NCI-H2227 treated with DMSO at 0.1 percent for 48 hours (cell line): Measurements from ENCODE around the gene DNASE1L2.
"Not testable (repeated sequence)": the region's sequence is repeated elsewhere in the genome, so short reads cannot be mapped to it uniquely, and the experiment has no call there.

Experiments
- DNase-seq: peaks from one replicate; lab custom pipeline; 2025; lab: John Stamatoyannopoulos, UW

Gene DNASE1L2

DNA sequence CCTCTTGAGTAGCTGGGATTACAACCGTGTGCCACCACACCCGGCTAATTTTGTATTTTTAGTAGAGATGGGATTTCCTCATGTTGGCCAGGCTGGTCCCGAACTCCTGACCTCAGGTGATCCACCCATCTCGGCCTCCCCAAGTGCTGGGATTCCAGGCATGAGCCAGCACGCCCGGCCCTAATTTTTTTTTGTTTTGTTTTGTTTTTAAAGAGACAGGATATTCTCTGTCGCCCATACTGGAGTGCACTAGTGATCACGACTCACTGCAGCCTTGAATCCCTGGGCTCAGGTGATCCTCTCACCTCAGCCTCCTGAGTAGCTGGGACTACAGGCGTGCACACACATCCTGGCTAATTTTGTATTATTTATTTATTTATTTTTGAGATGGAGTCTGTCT is 4.1 kb downstream of the DNASE1L2 start:
- not testable (repeated sequence) for DNase-seq

DNA sequence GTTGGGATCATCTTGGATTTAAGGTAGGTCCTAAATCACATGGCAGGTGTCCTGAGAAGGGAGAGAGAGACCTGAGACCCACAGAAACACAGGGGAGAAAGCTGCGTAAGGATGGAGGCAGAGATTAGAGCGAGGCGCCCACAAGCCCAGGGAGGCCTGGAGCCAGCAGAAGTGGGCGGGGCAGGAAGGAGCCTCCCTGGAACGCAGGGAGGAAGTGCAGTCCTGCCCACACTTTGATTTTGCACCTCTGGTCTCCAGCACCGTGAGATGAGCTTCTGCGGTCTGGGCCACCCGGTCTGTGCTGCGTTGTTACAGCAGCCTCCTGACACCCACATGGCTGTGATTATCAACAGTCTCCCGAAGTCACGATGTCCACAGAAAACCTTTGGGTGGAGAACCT is 6.4 kb downstream of the DNASE1L2 start:
- no peak for DNase-seq

DNA sequence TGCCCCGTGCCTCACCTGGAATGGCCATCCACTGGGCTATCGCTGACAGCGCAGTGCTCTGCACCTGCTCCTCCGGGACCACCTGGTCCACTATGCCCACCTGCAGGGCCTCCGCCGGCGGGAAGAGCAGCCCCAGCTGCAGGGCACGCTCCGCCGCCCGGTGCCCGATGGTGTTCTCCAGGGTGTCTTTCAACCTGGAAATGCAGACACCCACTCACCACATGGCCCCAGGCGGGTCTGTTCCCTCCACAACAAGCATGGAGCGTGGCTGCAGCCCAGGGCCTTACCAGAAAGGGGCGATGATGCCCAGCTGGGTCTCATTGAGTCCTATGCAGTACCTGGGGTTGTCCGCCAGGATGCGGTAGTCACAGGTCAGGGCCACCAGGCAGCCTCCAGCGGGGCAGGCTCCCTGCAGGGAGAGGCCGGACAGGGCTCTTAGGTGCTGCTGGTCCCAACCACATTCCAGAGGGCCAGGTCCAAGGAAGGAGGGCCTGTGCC is 6.8 kb downstream of the DNASE1L2 start:
- DNase-seq: no peak

DNA sequence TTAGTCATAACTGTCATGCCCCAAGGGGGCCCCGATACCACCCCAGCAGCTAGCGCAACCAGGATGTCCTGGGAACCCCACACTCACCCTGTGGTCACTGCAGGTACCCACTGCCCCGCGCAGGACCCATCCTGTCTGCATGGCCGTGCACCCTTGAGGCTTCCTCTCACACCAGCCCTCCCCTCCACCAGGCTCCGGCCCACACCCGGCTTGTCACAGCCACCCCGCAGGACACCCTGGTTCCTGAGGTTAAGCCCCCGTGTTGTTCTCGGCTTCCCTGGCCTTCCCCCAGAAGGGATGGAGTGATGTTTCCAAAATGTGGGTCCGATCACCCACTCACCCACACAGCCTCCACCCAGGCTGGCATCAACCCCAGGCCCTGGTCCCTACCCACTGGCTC is 7.5 kb downstream of the DNASE1L2 start:
- DNase-seq: no peak

DNA sequence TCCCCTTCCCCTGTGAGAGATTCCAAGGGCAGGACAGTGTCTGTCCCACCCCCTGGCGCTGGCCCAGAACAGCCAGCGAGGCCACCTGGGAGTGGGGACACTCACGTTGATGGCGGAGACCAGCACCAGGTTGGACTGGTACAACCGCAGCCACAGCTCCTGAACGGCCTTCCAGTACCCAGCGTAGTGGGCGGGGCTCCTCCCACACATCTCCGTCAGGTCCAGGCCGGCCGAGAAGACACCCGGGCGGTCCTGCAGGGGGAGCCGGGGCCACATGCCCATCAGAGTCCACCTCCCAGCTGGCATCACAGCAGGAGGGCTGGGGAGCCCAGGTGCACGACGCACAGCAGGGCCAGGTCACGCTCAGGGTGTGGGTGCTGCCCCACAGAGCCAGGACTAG is 8.1 kb downstream of the DNASE1L2 start:
- no peak for DNase-seq

DNA sequence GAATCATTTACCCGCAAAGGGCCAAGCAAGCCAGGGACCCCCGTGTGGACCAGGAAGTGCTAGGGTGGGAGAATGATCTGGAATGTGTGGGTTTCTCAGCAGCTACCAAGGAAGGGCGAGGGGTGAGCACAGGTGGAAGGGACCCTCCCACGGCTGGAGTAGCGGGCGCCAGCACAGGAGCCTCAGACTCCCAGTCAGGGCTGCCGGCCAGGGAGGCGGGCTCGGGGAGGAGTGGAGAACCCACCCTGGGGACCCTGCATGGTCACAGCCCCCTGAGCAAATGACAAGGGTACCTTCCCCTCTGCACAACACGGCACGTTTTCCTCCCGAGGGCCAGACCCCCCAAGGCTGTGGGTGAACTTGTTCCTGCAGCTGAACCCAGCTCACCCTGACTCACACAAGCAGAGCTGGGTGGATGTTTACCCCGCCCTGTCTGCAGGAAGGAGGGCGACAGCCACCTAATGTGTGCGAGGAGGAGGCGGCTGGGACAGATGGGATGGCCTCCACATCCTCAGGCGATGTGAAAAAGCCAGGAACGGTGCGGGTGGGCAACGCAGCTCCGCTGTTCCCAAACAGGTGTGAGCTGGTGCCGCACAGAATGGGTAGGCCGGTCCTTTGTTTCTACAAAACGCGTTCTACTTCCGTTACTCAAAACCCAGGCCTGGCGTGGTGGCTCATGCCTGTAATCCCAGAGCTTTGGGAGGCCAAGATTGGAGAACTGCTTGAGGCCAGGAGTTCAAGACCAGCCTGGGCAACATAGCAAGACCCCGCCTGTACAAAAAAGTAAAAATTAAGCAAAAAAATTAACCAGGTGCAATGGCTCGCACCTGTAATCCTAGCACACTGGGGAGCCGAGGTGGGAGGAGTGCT is 8.9 kb downstream of the DNASE1L2 start:
- no peak for DNase-seq

DNA sequence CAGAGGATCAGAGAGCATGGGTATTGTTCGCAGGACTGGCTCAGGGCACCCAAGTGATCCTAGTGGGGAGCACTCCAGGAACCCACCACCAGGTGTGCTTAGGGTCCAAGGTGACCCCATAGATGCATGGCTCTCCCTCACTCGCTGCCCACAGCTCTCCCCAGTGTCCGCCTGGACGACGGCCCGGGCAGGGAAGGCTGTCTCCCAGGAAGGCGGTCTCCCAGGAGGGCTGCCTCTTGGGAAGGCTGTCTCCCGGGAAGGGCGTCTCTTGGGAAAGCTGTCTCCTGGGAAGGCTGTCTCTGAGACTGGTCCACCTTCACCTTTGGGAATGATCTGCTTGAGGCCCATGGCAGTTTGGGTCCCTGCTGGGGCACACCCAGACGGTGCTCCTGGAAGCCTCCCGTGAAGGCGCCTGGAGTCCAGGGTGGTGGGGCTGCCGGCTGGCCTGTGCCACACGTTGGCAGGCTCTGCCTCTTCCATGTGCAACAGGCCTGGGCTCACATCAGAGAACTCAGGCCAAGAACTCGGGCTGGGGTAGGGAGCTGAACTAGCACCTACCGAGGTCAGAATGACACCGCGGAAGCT is 10.1 kb downstream of the DNASE1L2 start:
- DNase-seq: no peak

DNA sequence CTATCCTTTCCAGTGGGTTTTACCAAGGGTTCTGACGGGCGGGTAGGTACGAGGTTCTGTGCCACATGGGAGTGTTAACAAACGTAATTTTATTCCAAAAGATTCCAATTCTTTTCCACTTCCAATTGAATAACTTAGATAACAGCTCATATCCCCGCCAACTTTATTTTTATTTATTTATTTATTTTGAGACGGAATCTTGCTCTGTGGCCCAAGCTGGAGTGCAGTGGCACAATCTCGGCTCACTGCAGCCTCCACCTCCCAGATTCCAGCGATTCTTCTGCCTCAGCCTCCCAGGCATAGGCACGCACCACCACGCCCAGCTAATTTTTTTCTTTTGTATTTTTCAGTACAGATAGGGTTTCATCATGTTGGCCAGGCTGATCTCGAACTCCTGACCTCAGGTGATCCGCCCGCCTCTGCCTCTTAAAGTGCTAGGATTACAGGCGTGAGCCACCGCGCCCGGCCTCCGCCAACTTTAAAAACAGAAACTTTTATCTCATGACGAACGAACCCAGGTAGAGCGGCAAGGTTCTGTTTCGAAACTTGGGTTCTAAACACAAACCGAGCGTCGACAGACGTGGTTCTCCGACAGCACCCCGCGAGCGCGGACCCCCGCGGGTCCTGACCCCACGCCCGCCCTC is 14.5 kb downstream of the DNASE1L2 start:
- peak; percentile 21 for DNase-seq

DNA sequence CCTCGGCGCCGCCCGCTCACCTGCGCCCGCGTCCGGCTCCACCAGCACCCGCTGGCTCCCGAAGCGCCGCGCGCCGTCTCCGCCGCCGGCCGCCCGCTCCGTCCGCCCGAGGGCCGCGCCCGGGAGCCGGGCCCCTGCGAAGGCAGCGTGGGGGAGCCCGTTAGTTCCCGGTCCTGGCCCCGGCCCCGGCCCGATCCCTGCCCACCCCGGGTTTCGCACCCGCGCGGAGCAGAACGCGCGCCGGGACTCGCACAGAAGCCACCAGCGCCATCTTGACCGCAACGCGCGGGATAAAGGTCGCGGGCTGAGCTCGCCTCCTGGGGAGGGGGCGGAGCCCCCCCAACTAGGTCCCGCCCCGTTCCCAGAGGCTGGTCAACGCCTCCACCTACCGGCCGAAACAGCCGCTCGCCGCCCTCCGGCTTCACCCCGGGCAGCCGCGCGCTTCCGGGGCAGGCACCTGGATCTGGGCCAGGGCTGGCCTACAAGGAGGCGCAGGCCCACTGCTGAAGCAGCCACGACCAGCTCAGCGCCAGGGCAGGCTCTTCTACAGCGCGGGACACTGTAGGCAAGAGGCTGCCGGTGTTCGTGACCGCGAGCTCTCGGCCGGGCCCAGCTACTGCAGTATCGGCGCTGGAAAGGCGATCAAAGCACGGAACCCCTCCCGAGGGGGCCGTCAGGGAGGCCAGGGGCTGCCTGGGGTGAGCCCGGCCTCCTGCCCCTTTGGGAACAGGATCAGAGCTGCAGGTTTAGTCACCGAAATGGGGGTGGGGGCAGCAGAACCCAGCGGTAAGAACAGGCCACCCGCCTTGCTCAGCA is 15.3 kb downstream of the DNASE1L2 start, which contains the start of gene ECI1:
Gene ECI1, minus strand, starts transcription at position 292 of the 816 bp plus-strand sequence. Its CDS starts 21 bp downstream, at position 271.
- DNase-seq: peak; percentile 89

DNA sequence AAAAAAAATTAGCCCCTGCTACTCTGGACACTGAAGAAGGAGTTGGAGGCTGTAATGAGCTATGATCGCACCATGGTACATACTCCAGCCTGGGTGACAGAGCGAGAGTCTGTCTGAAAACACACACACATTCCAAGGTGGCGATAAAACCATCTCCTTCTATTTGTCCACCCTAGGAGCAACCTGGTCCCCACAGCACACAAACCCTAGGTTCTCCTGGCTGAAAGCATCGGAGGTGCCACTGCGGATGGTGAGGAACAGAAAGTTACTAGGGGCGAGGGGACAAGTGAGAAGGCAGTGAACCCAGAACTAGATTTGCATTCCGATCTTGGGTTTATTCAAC is 16.5 kb downstream of the DNASE1L2 start:
- no peak for DNase-seq

DNA sequence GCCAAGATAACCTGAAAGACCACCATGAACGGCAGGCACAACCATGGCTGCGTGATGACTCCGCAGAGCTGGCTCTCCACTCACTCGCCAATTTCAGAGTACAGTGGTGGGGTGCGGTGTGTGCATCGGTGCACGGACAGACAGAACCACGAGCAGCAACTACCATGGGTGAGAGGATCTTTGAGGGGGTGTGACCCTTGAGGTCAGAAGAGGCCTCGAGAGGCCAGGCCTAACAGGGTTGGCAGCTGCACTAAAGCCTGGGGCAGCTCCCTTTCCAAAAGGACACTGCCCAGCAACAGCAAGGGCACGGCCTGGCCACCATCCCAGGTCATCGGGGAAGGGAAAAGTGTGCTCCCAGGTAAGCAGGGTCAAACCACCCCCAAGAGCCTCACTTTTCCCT is 17.0 kb downstream of the DNASE1L2 start:
- no peak for DNase-seq

DNA sequence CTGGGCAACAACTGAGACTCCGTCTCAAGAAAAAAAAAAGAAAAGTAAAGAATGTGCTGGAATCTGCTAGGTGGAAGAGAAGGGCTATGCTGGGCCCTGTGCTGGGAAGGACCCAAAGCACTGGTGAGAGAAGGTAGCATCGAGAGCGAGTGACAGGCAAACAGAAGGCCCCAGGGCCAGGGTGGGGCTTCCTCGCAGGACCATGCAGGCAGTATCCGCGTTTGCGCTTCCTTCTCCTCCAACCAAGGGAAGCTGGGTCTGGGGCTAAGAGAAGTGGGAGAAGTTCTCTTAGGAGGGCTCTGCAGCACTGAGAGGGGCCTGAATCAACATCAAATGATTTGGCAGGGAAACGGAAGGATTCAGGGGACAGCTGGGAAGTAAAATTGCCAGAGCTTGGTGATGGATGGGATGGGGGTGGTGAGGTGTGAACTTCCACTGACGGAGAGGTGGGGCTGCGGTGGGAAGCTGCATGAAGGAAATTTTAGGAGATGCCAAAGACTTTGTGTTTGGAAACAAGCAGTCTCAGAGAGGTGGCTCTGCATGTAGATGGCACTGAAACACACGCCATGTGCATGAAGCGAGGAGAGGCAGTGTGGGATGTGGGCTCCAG is 20.4 kb downstream of the DNASE1L2 start:
- DNase-seq: no peak

DNA sequence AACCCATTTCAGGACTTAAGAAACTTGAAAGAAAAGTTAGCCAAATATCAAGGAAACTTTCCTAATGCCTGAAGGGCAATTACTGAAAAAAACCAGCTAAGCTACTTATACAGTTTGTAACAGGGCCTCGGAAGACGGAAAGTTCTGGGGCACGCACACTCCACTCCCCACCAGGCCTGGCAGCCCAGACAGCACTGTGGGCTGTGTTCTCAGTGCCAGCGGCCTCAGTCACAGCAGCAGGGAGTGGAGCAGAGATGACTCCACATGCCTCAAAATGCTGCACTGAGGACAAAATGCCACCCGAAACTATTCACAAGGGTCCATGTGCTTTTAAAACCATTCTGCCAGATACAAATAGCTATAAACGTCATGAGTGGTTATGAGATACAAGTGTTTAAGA is 21.5 kb downstream of the DNASE1L2 start:
- DNase-seq: no peak

DNA sequence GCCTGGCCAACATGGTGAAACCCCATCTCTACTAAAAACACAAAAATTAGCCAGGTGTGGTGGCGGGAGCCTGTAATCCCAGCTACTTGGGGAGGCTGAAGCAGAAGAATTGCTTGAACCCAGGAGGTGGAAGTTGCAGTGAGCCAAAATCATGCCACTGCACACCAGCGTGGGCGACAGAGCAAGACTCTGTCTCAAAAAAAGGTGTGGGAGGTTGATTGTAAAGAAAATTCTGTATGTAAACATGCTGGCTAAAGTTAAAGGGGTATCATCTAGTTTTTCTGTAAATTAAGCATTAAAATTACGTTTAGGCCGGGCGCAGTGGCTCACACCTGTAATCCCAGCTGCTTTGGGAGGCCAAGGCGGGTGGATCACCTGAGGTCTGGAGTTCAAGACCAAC is 22.3 kb downstream of the DNASE1L2 start:
- not testable (repeated sequence) for DNase-seq

DNA sequence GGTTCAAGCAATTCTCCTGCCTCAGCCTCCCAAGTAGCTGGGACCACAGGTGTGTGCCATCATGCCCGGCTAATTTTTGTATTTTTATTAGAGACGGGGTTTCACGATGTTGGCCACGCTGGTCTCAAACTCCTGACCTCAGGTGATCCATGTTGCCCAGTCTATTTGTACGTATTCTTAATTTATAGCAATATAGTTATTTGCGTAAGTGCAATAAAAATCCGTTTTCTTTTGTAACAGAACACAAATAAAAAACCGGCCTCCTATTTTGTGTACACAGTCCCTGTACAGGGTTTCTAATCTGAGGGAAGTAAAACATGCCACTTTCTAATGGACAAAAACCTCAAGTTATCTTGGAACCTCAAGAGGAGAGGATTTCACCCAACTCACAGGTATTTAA is 24.0 kb downstream of the DNASE1L2 start:
- DNase-seq: no peak

DNA sequence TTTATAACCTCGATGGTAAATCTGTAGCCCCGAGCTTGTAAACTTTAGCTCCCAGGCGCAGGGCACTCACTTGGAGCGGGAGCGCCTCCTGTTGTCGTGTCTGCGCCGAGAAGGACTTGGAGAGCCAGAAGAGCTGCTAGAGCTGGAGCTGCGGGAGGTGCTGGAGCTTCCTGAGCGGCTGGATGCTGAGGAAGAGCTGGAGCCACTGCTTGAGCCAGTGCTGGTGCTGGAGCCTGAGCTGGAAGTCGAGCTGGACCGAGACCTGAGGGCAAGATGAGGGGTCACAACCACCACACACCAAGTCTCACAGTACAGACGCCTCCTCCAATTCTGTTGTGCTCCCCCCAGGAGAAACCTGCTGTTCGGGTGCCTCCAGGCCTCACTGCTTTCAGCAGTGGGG is 26.8 kb downstream of the DNASE1L2 start:
- DNase-seq: not testable (repeated sequence)

DNA sequence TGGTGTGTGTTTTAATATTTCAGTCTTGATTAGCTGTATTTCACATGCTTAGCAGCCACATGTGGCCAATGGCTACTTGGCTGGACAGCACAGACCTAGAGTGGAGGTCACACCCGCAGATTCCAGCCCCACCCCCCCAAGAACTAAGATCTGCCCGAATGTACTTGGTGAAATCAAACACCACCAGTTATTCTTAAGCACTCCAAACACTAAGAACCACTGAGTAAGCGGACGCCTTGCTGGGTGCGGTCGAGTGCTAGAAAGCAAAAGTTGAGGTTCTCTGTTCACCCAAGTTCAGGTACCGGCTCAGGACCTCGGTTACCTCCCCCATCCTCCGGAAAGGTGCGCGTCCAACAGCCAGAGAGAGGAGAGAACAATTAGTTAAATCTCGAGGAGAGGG is 30.6 kb downstream of the DNASE1L2 start:
- DNase-seq: not testable (repeated sequence)

DNA sequence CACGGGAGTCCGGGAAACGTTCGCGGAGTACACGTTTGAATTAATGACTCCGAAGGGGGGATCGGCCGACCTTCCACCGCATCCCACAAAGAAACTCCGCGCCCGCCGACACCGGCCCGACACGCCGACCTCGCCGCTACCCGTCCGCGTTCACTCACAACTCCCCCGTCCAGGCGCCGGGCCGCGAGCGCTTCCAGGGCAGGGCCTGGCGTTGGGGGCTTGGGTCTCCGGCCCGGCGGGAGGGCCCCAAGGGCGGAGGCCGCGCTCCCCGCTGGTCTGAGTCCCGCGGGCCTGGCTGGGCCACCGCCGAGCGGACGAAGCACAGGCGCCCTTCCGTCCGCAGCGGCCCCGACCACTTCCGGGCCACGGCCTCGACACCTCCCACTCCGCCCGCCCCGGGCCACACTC is 31.3 kb downstream of the DNASE1L2 start:
- DNase-seq: not testable (repeated sequence)

DNA sequence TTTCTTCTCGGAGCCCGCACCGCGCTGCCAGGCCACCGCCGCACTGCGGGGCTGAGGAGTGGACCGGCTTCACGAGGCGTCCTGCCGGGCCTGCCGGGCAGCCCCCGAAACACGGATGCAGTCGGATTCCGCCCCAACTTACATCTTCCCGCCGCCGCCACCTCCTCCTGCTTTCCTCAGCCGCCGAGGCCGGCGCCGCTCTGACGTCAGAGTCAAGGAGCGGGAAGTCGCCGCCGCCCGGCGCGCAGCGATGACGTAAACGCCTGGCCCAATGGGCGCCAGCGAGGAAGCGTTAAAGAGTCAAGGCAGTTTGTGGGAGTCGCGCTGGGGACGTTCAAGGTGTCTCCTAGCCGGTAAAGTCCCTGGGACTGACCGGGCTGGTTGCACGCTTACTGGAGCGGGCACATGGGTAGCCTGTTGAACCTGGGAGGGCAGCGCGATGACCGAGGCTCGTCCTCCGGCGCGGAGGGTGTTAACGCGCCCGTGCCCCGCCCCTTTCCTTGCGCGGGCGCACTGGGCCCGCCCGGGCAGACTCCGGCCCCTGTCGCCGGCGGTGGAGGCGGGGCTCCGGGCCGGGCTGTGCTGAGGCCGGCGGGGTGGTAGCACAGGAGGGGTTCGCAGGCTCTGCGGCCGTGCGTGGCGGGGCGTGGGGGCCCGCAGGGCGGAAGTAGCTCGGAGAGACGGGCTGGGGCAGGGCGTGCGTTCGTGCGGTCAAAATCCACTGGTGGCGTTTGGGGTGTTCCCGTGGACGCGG is 31.8 kb downstream of the DNASE1L2 start, which contains the start of gene RNPS1:
Gene RNPS1, minus strand, starts transcription at position 214 of the 754 bp plus-strand sequence. CDS start 3,483 bp downstream, outside the sequence.
- peak; percentile 96 for DNase-seq

DNA sequence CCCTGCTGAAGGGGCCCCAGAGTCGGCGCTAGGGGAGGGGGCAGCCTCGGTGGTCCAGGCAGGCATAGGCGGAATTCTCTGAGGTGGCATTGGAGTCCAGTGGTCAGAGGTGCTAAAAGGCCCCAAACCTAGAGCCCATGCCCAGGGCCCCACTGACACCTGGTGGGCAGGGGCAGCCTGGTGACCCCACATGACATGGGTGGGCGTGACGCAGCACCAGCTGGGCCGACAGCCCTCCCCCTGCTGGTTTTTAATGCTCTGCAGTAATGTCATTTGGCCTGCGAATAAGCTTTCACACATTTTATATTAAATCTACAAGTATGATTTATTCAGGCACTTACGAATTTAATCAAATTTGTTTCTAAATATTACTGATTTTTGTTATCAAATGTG is 33.8 kb downstream of the DNASE1L2 start:
- DNase-seq: no peak
